ENCODE measurements around the gene FNDC3B. TPM values are rescaled to one million over a fixed set of nuclear protein-coding genes. Genes with fewer than 3 reads are reported as not detected.

Gene FNDC3B
- total and polyA plus RNA-seq, 9 of the 15 experiments (the other 6 are each of a cell fraction or from before 2014, with no cell fraction given) = 7.0 to 35.8 (median 16.2) TPM

GRCh38 chr3:172103724-172104123, 64.3 kb downstream of the FNDC3B start (continued):
- TF ChIP-seq, protein P1, sequence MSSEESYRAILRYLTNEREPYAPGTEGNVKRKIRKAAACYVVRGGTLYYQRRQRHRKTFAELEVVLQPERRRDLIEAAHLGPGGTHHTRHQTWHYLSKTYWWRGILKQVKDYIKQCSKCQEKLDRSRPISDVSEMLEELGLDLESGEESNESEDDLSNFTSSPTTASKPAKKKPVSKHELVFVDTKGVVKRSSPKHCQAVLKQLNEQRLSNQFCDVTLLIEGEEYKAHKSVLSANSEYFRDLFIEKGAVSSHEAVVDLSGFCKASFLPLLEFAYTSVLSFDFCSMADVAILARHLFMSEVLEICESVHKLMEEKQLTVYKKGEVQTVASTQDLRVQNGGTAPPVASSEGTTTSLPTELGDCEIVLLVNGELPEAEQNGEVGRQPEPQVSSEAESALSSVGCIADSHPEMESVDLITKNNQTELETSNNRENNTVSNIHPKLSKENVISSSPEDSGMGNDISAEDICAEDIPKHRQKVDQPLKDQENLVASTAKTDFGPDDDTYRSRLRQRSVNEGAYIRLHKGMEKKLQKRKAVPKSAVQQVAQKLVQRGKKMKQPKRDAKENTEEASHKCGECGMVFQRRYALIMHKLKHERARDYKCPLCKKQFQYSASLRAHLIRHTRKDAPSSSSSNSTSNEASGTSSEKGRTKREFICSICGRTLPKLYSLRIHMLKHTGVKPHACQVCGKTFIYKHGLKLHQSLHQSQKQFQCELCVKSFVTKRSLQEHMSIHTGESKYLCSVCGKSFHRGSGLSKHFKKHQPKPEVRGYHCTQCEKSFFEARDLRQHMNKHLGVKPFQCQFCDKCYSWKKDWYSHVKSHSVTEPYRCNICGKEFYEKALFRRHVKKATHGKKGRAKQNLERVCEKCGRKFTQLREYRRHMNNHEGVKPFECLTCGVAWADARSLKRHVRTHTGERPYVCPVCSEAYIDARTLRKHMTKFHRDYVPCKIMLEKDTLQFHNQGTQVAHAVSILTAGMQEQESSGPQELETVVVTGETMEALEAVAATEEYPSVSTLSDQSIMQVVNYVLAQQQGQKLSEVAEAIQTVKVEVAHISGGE (CRISPR knock-in tag; IDR thresholded peaks at IDR 0.05) = no peak
- TF ChIP-seq, protein P2, sequence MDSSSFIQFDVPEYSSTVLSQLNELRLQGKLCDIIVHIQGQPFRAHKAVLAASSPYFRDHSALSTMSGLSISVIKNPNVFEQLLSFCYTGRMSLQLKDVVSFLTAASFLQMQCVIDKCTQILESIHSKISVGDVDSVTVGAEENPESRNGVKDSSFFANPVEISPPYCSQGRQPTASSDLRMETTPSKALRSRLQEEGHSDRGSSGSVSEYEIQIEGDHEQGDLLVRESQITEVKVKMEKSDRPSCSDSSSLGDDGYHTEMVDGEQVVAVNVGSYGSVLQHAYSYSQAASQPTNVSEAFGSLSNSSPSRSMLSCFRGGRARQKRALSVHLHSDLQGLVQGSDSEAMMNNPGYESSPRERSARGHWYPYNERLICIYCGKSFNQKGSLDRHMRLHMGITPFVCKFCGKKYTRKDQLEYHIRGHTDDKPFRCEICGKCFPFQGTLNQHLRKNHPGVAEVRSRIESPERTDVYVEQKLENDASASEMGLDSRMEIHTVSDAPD (CRISPR knock-in tag; IDR thresholded peaks at IDR 0.05) = no peak

DNA sequence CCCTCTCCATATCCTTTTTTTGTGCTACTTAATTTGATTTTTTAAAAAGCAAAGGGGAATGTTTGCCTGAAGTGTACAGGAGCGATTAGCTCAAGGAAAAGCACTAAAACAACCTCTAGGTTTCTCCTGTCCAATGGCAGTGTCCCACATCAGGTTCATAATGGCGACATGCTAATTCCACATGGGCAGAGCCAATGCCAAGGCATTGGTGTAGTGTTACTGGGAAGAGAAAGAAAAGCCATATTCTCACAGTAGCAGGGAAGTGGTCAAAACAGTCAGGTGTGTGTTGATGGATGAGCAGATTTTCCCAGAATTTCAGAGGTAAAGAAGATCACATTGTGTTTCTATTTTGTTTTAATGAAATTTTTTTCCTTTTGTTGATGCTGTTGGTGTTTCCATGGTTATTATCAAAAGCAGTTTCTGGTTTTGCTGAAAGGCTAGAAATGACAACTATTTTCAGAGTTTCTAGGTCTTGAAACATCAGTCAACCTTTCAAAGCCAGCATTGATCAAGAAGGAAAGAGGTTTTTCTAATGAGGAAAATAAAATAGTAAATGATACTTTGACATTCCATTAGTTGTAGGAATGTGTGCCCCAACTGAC, 65.2 kb downstream of the FNDC3B start:
- Histone ChIP-seq H3K4me2 (ENCODE audit: insufficient read depth, low read length) (no peak overlapping the region), H3K79me2 (ENCODE audit: control insufficient read depth, insufficient read depth, low read length) (peaks cover 95% of the 10 kb centered on the region), H3K27me3 (ENCODE audit: control insufficient read depth in 2 of 2, insufficient read depth in 2 of 2, low read length in 2 of 2) (no peaks in the 10 kb centered on the region), H3K36me3 (ENCODE audit: control insufficient read depth, insufficient read depth, low read length) (no peaks in the 10 kb centered on the region), H3K27ac (ENCODE audit: extremely low read depth, low read depth, low read length) (no peak overlapping the region; the same call in 2 of the 3 replicates), H3K9ac (ENCODE audit: insufficient read depth in 1 of 2, low read depth in 2 of 2, low read length in 2 of 2) (no peak overlapping the region), H2AFZ (ENCODE audit: low read depth, low read length) (no peak overlapping the region), H4K20me1 (replicated peaks; ENCODE audit: control insufficient read depth, insufficient read depth, low read length) (0 out of 2 replicates have a peak, but pooled peaks cover 5% of the 10 kb centered on the region), H3K4me3 (no peak overlapping the region), H3K9me3 (replicated peaks; ENCODE audit: control insufficient read depth, insufficient read depth, low read depth, low read length) (no peaks in the 10 kb centered on the region), H3K4me1 (replicated peaks in 1 of 2; ENCODE audit: control insufficient read depth in 2 of 2, insufficient read depth in 2 of 2, low read length in 2 of 2) (peaks cover 8 to 50% of the 10 kb centered on the region in 2 experiments), H3K9me1 (ENCODE audit: control insufficient read depth, insufficient read depth, low read length) (no peaks in the 10 kb centered on the region)
- intact Hi-C loops (cut with micrococcal nuclease) (loop anchor here (5.0 kb wide), 1 partner anchor 37 kb away; no protein-coding TSS in a partner anchor), in situ Hi-C loops (cut with MboI) (no loop called here)
- ChIA-PET CTCF (ENCODE audit: low intra/inter-chr PET ratio) (no interaction called here), POLR2A (interaction anchor here (0.9 to 1.6 kb wide), 3 partner anchors 9 to 62 kb away, joined by 3 to 4 read pairs (median 3); no protein-coding TSS in a partner anchor)
- DNase-seq (ENCODE audit: extremely low read depth in 1 of 4, low spot score in 3 of 4) = peak in 2 of 4 experiments; percentile 44 to 59
- WGBS (ENCODE audit: insufficient coverage, low coverage, missing lambda C conversion rate) = 29% methylated on average over 2 of the region's 2 CpGs
- BruUV-seq (replicated peaks) = no TSS peak
- peak; percentile 59 for ATAC-seq
- no peak for FAIRE-seq
- no peak for TF ChIP-seq KLF1 (tag; IDR thresholded peaks at IDR 0.05)
- peak; percentile 89 for TF ChIP-seq FOXJ2 (tag; IDR thresholded peaks at IDR 0.05)
- peak; percentile 74 for TF ChIP-seq RFX1 (IDR thresholded peaks at IDR 0.05)
- TF ChIP-seq GTF2F1 (IDR thresholded peaks at IDR 0.05; ENCODE audit: low read depth, low read length) = no peak
- no peak for TF ChIP-seq RUNX1 (IDR thresholded peaks at IDR 0.05; ENCODE audit: low read depth)
- TF ChIP-seq, protein P3, sequence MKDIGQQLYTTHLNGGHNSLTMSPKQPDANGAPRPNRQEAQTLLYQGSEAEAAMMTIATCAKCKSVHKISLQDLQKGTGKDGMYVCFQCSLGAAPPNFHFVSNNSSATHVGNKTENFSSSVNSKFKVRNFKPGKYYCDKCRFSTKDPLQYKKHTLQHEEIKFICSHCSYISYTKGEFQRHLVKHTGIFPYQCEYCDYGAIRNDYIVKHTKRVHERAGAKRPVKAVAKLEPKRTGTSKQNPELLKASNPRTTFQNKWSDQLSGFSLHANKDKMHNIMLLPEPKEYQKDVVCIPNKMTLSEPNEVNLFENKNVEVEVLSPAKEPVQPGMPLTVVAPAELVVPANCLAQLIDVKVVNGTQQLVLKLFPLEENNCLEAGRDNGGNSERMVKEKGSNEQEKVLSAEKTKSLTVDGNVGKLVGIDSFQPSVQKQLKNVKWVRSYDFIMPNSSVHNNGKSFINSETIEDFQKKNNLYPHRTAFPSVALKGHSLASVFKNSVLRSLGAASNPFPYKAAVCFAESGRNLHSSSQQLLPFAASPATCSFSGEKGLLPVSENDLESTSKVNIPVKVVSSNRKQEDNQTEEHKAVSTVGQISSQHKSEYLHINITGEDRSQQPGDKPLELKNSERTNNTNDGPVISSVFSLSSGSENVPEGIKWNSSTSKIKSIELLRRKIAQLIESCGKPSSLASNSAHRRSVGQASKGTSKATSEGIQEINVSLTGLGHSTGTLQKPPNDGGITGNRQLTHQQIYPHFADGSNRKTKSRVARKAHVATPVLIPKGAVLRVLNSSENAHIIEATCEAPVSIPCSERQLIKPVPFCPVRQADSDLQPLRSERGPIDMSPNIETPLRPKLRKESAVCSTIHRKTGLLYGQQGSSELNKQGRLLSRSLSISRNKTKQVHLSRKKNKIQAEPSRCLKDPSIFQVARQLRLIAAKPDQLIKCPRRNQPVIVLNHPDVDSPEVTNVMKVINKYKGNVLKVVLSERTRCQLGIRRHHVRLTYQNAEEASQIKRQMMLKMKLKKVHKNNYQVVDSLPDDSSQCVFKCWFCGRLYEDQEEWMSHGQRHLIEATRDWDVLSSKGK (CRISPR knock-in tag; IDR thresholded peaks at IDR 0.05) = no peak
- TF ChIP-seq SLC30A9 (CRISPR knock-in tag; IDR thresholded peaks at IDR 0.05) = no peak
- TF ChIP-seq MCM5 (IDR thresholded peaks at IDR 0.05; ENCODE audit: low read depth) = no peak
- TF ChIP-seq POLR3A (IDR thresholded peaks at IDR 0.05; ENCODE audit: borderline replicate concordance, extremely low read depth, insufficient read depth, insufficient read length) = no peak
- TF ChIP-seq EP400 (IDR thresholded peaks at IDR 0.05) = peak; percentile 11; the same call in 1 of the 2 replicates
